K562 (cell line): Measurements from ENCODE around the gene CRYBG2. TPM values are rescaled to one million over a fixed set of nuclear protein-coding genes. Genes with fewer than 3 reads are reported as not detected.

Experiments used
- ARHGAP35 ChIP-seq: fragments of 450-650 bp; IDR thresholded peaks from 2 replicates; pipeline ENCODE4 v1.6.1; 2018; ENCODE audit not compliant: partially characterized antibody
- BRD4 ChIP-seq: fragments of 200-600 bp; sonication (generic); IDR thresholded peaks from 2 replicates; pipeline ENCODE4 v1.6.1; 2017; ENCODE audit warnings: inconsistent platforms
- CBFA2T3 ChIP-seq: fragments of 450-650 bp; IDR thresholded peaks from 2 replicates; pipeline ENCODE4 v1.6.1; 2017
- E2F5 ChIP-seq: sonication (generic); formaldehyde crosslinking; IDR thresholded peaks from 2 replicates; pipeline ENCODE4 v1.8.0; 2022; ENCODE audit warnings: mild to moderate bottlenecking, missing genetic modification reagents
- EP300 ChIP-seq: IDR thresholded peaks from 2 replicates; pipeline ENCODE4 v1.6.1; 2012; ENCODE audit warnings: low read length, improper control_type of control experiment
- ETV1 ChIP-seq: fragments of 450-650 bp; conservative IDR thresholded peaks from 2 replicates; pipeline ENCODE4 v1.6.1; 2016; ENCODE audit warnings: missing genetic modification characterization, control low read depth, low read depth, missing compliant biosample characterization
- HNRNPUL1 ChIP-seq: fragments of 200-400 bp; formaldehyde crosslinking; IDR thresholded peaks from 2 replicates; pipeline ENCODE4 v1.6.1; 2017; ENCODE audit warnings: low read length
- HOMEZ ChIP-seq: fragments of 250-450 bp; sonication (Bioruptor Pico); IDR thresholded peaks from 2 replicates; pipeline ENCODE4 v1.4.0; 2020; ENCODE audit warnings: mild to moderate bottlenecking, moderate library complexity
- MAX ChIP-seq: sonication (generic); formaldehyde crosslinking; IDR thresholded peaks from 2 replicates; pipeline ENCODE4 v1.9.0; 2022; ENCODE audit warnings: mild to moderate bottlenecking, missing genetic modification reagents
- MBD2 ChIP-seq: sonication (generic); IDR thresholded peaks from 2 replicates; pipeline ENCODE4 v1.6.1; 2016; ENCODE audit warnings: low read depth, borderline replicate concordance
- MTA3 ChIP-seq: fragments of 450-650 bp; formaldehyde crosslinking; IDR thresholded peaks from 2 replicates; pipeline ENCODE4 v1.6.1; 2017; ENCODE audit warnings: mild to moderate bottlenecking, borderline replicate concordance
- MTF1 ChIP-seq: fragments of 250-450 bp; sonication (Bioruptor Pico); IDR thresholded peaks from 2 replicates; pipeline ENCODE4 v1.9.0; 2021; ENCODE audit warnings: moderate library complexity, mild to moderate bottlenecking, inconsistent platforms, borderline replicate concordance
- NFXL1 ChIP-seq: fragments of 450-650 bp; formaldehyde crosslinking; IDR thresholded peaks from 2 replicates; pipeline ENCODE4 v1.4.0; 2021; ENCODE audit warnings: mild to moderate bottlenecking
- NRF1 ChIP-seq, 2 experiments: fragments of 450-650 bp; IDR thresholded peaks in 1 of 2; conservative IDR thresholded peaks in 1 of 2; 2 replicates each; pipeline ENCODE4 v1.6.1; 2014; ENCODE audit warnings: mild to moderate bottlenecking in 2 of 2
- PPARD ChIP-seq: fragments of 250-450 bp; sonication (Bioruptor Pico); IDR thresholded peaks from 2 replicates; pipeline ENCODE4 v1.8.0; 2022; ENCODE audit warnings: inconsistent platforms, mild to moderate bottlenecking, moderate library complexity
- RCOR1 ChIP-seq, 2 experiments: IDR thresholded peaks; 2 replicates each; pipeline ENCODE4 v1.6.1; 2012; ENCODE audit warnings: low read depth in 2 of 2, low read length in 2 of 2, borderline replicate concordance in 1 of 2, improper control_type of control experiment in 1 of 2
- RNF219 ChIP-seq: fragments of 250-450 bp; sonication (Bioruptor Pico); IDR thresholded peaks from 2 replicates; pipeline ENCODE4 v1.5.0; 2022; ENCODE audit warnings: mild to moderate bottlenecking
- TBP ChIP-seq: optimal IDR thresholded peaks from 2 replicates; pipeline ENCODE3; 2011; ENCODE audit warnings: low read depth, low read length, improper control_type of control experiment
- TCF7 ChIP-seq: sonication (generic); IDR thresholded peaks from 2 replicates; pipeline ENCODE4 v1.6.1; 2016; ENCODE audit warnings: antibody characterized with exemption, borderline replicate concordance
- VEZF1 ChIP-seq: fragments of 200-800 bp; sonication (Bioruptor generic); IDR thresholded peaks from 2 replicates; pipeline ENCODE4 v1.6.1; 2017; ENCODE audit warnings: missing genetic modification characterization, missing compliant biosample characterization
- ZNF165 ChIP-seq: fragments of 250-450 bp; sonication (Bioruptor Pico); IDR thresholded peaks from 2 replicates; pipeline ENCODE4 v1.4.0; 2020; ENCODE audit warnings: borderline replicate concordance
- ZNF354B ChIP-seq: fragments of 250-450 bp; sonication (Bioruptor Pico); IDR thresholded peaks from 2 replicates; pipeline ENCODE4 v1.4.0; 2020
- polyA plus RNA-seq, 8 experiments: library from polyadenylated mRNA; depleted of rRNA in 4 of 8; stranded (reverse) in 5 of 8; unstranded in 3 of 8; fragments of >200 nt; fragmentation: Nextera tagmentation in 2 of 8; fragmentation: Illumina TruSeq in 1 of 8; extraction: Ambion mirVana in 2 of 8; extraction: Trizol in 1 of 8; gene quantifications; 2 replicates each; pipeline versions ENCODE4 v1.2.1 to v1.2.3, GENCODE V29; 2011 to 2014; ENCODE audit warnings: inconsistent platforms in 1 of 8, missing spikeins in 1 of 8
- total RNA-seq, 7 experiments: library from RNA; depleted of rRNA in 6 of 7; stranded (reverse); fragments of >200 nt in 6 of 7; fragmentation: Illumina TruSeq in 2 of 7; extraction: Trizol in 2 of 7; gene quantifications; 2 replicates each; pipeline versions ENCODE4 v1.2.1 to v1.2.3, GENCODE V29; 2011 to 2021; ENCODE audit warnings: low replicate concordance in 1 of 7

CRYBG2 gene
- total and polyA plus RNA-seq, 9 of the 15 experiments (the other 6 are each of a cell fraction or from before 2014, with no cell fraction given), result 0.39 to 8.5 (median 3.7) TPM

GRCh38 chr1:26275580-26276431 lies 78.1 kb downstream of the CRYBG2 start (continued):
- TF ChIP-seq RCOR1 (IDR thresholded peaks at IDR 0.05; ENCODE audit: borderline replicate concordance in 1 of 2, low read depth in 2 of 2, low read length in 2 of 2), result peak in 1 of 2 experiments; percentile 64; a peak in 2 of 4 replicates
- TF ChIP-seq ZNF354B (CRISPR knock-in tag), result no peak
- no peak for TF ChIP-seq RNF219 (CRISPR knock-in tag)
- no peak; the same call in none of the 2 replicates for TF ChIP-seq MTA3
- TF ChIP-seq VEZF1 (CRISPR knock-in tag), result peak; percentile 62
- no peak for TF ChIP-seq NFXL1 (CRISPR knock-in tag)
- no peak for TF ChIP-seq HNRNPUL1
- TF ChIP-seq E2F5, result no peak
- peak; percentile 66; the same call in 1 of the 2 replicates for TF ChIP-seq CBFA2T3
- TF ChIP-seq TBP, result no peak
- TF ChIP-seq MBD2, result no peak; the same call in 1 of the 2 replicates
- TF ChIP-seq MTF1 (CRISPR knock-in tag), result no peak
- TF ChIP-seq ETV1 (tag), result peak; percentile 47; the same call in 1 of the 2 replicates
- TF ChIP-seq EP300, result peak; percentile 57
- TF ChIP-seq BRD4, result no peak
- no peak for TF ChIP-seq TCF7
- no peak for TF ChIP-seq HOMEZ (CRISPR knock-in tag)
- peak in 1 of 2 experiments; percentile 7; a peak in 1 of 4 replicates for TF ChIP-seq NRF1 (conservative IDR thresholded peaks at IDR 0.05 in 1 of 2, IDR thresholded peaks at IDR 0.05 in 1 of 2)
- peak; percentile 43; the same call in 1 of the 2 replicates for TF ChIP-seq MAX (CRISPR knock-in tag)
- TF ChIP-seq ZNF165 (CRISPR knock-in tag), result no peak
- no peak for TF ChIP-seq PPARD
- TF ChIP-seq ARHGAP35, result no peak
